Dedifferentiated amniotic fluid mesenchymal stem cell (primary cell): ENCODE data around the gene ACOT13.
"Not testable (repeated sequence)": the region's sequence is repeated elsewhere in the genome, so short reads cannot be mapped to it uniquely, and the experiment has no call there.

Source experiments
- DNase-seq: peaks from one replicate; pipeline ENCODE4 v3.0.0-alpha.2; 2016; ENCODE audit errors: extremely low spot score

ACOT13 gene

GRCh38 chr6:24666641-24667377 is at the start of gene ACOT13, which contains the start of gene TDP2:
Gene ACOT13 (plus strand): TSS chr6:24667077. CDS start chr6:24667264, 187 bp downstream.
Gene TDP2 (minus strand): TSS chr6:24666899. CDS start chr6:24666862, 37 bp downstream.
- DNase-seq, result peak; percentile 92

- no peak for DNase-seq
These were observed 47.2 kb upstream of the ACOT13 start for GRCh38 chr6:24619661-24620060.

- no peak for DNase-seq
These were observed 46.2 kb upstream of the ACOT13 start for GRCh38 chr6:24620637-24621036.

GRCh38 chr6:24621626-24622289 is 45.1 kb upstream of the ACOT13 start:
- no peak for DNase-seq

- no peak for DNase-seq
These were observed 35.9 kb upstream of the ACOT13 start for GRCh38 chr6:24630856-24631505.

- no peak for DNase-seq
These were observed 35.2 kb upstream of the ACOT13 start for GRCh38 chr6:24631671-24632070.

GRCh38 chr6:24632573-24632972 is 34.3 kb upstream of the ACOT13 start:
- no peak for DNase-seq

GRCh38 chr6:24636681-24637080 is 30.2 kb upstream of the ACOT13 start:
- DNase-seq, result no peak

GRCh38 chr6:24640166-24640565 is 26.7 kb upstream of the ACOT13 start:
- DNase-seq, result no peak

GRCh38 chr6:24640631-24641030 is 26.2 kb upstream of the ACOT13 start:
- DNase-seq, result not testable (repeated sequence)

- no peak for DNase-seq
These were observed 24.8 kb upstream of the ACOT13 start for GRCh38 chr6:24642061-24642460.

GRCh38 chr6:24643920-24644319 is 23.0 kb upstream of the ACOT13 start:
- no peak for DNase-seq

- DNase-seq, result no peak
These were observed 22.5 kb upstream of the ACOT13 start for GRCh38 chr6:24644377-24644776.

GRCh38 chr6:24646771-24647170 is 20.1 kb upstream of the ACOT13 start:
- no peak for DNase-seq

GRCh38 chr6:24648276-24648675 is 18.6 kb upstream of the ACOT13 start:
- no peak for DNase-seq

GRCh38 chr6:24649691-24650090 is 17.2 kb upstream of the ACOT13 start:
- DNase-seq, result no peak

GRCh38 chr6:24650365-24650764 is 16.5 kb upstream of the ACOT13 start:
- no peak for DNase-seq

- DNase-seq, result no peak
These were observed 11.7 kb upstream of the ACOT13 start for GRCh38 chr6:24655215-24655614.

- peak; percentile 63 for DNase-seq
These were observed 8.0 kb upstream of the ACOT13 start for GRCh38 chr6:24658573-24659560.

- DNase-seq, result no peak
These were observed 7.3 kb upstream of the ACOT13 start for GRCh38 chr6:24659561-24659960.

GRCh38 chr6:24660105-24660504 is 6.8 kb upstream of the ACOT13 start:
- no peak for DNase-seq

- not testable (repeated sequence) for DNase-seq
These were observed 5.1 kb upstream of the ACOT13 start for GRCh38 chr6:24661759-24662158.
